HG03558 (cell line): ENCODE data around the gene PSMB3.
"Not testable (repeated sequence)": the region's sequence is repeated elsewhere in the genome, so short reads cannot be mapped to it uniquely, and the experiment has no call there.

Experiments used
- ATAC-seq: cut with Tn5 transposase; IDR thresholded peaks from one replicate; pipeline ENCODE4 v1.9.1; 2021; ENCODE audit warnings: moderate number of reproducible peaks; ENCODE audit not compliant: unreplicated experiment; ENCODE audit errors: extremely low read depth

Gene PSMB3

DNA sequence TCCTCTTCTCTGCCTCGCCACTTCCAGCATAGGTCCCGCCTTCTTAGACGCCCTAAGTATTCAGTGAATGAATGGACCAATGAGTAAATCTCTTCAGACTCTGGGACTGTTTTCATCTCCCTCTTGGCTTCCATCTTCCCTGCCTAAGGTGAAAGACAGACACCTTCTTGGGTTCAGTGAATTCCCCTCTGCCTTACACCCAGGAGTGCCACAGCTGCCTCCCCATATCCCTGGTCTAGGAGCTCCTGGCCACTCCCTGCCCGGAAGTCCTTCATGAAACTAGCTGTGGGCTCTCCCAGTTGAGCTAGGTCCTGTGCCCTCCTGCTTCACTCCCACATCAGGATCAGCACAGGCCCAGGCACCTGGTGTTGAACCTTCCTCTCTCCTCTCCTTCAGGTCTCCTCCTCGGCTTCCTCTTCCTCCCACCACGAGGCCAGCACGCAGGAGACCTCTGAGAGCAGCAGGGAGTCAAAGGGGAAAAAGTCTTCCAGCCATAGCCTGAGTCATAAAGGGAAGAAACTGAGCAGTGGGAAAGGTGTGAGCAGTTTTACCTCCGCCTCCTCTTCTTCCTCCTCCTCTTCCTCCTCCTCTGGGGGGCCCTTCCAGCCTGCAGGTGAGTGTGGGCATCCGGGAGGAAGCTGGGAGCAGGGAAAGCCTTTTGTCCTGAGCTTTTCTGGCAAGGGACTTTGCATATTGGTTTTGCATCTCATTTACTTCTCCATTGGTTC, 37.2 kb upstream of the PSMB3 start:
- no peak for ATAC-seq

- ATAC-seq, result no peak
Observed at GRCh38 chr17:38716368-38717005, 36.1 kb upstream of the PSMB3 start.

- no peak for ATAC-seq
Observed at GRCh38 chr17:38717139-38717745, 35.3 kb upstream of the PSMB3 start.

DNA sequence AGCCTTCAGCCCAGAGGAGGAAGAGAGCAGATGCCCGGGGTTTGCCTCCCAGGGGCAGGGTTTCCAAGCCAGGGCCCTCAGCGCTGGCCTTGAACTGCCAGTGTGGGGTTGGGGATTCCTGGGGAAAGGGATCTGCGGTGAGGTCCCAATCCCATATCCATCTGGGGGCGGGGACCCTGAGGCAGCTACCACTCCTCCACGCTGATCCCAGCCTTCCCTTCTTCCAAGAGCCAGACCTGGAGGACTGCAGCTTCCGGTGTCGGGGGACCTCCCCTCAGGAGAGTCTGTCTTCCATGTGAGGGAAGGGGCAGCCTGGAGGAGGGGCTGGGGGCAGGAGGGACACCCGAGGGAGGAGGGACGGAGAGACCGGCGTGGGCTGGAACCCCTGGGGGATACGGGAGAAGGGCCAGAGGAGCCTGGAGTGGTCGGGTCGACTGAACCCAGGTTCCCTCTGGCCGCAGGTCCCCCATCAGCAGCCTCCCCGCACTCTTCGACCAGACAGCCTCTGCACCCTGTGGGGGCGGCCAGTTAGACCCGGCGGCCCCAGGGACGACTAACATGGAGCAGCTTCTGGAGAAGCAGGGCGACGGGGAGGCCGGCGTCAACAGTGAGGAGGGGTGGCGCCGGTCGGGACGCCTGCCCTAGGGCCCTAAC, 33.1 kb upstream of the PSMB3 start:
- ATAC-seq, result no peak

DNA sequence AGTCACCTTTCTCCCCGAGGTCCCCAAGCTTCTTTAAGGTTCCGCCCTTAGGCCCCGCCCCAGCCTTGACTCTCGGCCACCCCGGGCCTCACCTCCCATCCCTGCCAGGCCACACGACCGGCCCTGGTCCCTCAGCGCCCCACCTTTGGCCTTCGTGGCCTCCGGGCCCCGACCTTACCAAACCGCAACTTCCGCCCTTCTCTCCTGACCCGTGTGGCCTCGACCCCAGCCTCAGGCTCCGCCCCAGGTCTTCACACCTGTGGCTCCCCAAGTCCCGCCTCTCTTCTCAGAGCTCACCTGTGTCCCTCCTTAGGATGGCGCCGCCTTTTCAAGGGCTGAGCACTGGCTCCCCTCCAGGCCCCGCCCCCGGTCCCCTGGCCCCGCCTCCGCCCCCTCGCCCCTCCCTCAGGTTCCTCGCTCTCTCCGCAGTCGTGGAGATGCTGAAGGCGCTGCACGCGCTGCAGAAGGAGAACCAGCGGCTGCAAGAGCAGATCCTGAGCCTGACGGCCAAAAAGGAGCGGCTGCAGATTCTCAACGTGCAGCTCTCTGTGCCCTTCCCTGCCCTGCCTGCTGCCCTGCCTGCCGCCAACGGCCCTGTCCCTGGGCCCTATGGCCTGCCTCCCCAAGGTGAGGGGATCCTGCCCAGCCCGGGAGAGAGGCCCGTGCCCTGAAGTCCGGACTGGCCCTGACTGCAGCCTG, 32.4 kb upstream of the PSMB3 start:
- ATAC-seq, result no peak

DNA sequence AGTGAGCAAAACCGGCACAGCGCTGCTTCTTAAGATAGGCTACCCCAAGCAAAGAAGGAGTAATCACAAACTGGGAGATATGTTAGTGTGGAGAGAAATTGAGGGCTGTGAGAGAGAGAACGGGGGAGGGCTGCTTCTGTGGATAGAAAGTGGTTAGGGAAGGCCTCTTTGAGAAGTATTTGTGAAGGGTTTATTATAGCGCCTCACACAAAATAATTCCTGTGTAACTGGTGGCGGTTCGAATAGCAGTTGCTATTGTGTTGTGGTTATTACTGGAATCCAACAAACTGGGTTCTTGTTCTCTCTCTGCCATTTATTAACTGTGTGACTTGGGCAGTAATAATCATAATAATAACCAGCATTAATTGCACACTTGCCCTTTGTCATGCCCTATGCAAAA, 31.6 kb upstream of the PSMB3 start:
- no peak for ATAC-seq

DNA sequence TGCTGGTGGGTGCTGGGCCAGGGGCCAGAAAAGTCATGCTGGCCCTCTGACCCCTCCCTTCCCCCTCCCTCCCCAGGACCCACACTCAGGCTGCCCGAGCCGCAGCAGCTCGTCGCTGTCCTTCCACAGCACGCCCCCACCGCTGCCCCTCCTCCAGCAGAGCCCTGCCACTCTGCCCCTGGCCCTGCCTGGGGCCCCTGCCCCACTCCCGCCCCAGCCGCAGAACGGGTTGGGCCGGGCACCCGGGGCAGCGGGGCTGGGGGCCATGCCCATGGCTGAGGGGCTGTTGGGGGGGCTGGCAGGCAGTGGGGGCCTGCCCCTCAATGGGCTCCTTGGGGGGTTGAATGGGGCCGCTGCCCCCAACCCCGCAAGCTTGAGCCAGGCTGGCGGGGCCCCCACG, 30.7 kb upstream of the PSMB3 start:
- ATAC-seq, result no peak

- ATAC-seq, result no peak
Observed at GRCh38 chr17:38724337-38724988, 28.1 kb upstream of the PSMB3 start.

DNA sequence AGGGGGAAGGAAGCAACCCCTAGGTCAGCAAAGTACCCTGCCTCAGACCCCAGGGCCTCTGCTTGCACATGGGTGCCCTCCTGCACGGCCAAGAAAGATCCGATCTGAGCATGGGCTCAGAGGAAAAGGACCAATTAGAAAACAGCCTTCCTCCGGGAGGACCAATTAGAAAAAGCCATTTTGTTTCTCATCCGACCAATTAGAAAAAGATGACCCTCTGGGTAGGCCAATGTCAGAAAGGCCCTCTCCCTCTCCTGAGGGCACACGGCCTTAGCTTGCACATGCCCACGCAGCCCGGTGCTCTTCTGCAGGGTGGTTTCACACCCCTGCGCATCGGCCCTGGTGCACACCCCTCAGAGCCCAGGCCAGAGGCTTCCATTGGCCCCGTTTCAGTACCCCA, 27.5 kb upstream of the PSMB3 start:
- ATAC-seq, result no peak

- not testable (repeated sequence) for ATAC-seq
Observed at GRCh38 chr17:38726145-38726544, 26.4 kb upstream of the PSMB3 start.

GRCh38 chr17:38727736-38728135, 24.8 kb upstream of the PSMB3 start:
- ATAC-seq, result no peak

DNA sequence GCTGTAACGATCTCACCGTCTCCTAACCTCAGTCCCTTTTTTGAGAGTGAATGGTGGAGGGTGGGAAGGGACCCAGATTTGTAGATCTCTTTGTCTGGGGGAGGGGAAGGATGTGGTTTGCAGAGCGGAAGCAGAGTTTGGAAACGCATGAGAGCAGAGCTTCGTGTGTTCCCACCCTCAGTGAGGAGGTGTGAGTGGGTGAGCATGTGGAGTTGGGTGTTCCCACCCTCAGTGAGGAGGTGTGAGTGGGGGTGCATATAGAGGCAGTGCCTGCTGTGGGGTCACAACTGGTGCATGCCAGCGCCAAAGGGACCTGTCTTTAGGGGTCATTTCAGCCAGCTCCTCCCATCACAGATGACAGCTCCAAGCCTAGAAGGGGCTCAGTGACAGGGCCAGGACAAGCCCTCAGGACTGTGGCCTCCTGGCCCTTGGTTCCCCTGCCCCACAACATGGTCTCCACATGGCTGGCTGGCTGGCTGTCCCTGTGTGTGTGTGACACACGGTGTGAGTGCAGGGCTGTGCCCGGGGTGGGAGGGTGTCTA, 24.2 kb upstream of the PSMB3 start:
- no peak for ATAC-seq

GRCh38 chr17:38729368-38729885, 23.1 kb upstream of the PSMB3 start:
- no peak for ATAC-seq

- ATAC-seq, result peak; percentile 44
Observed at GRCh38 chr17:38729886-38730525, 22.5 kb upstream of the PSMB3 start, which contains the start of gene CISD3. CISD3 (plus strand) TSS chr17:38730341; CDS start chr17:38730359, 18 bp downstream.

GRCh38 chr17:38730526-38731379, 21.8 kb upstream of the PSMB3 start:
- ATAC-seq, result no peak

GRCh38 chr17:38731526-38732294, 20.8 kb upstream of the PSMB3 start:
- ATAC-seq, result no peak
